Endothelial cell of umbilical vein (primary cell): ENCODE data around the gene SMIM17.

Experiments used
- CTCF ChIP-seq, 2 donors: IDR thresholded peaks; 1 replicate in 1 of 2; 2 replicates in 1 of 2; pipeline ENCODE4 v1.5.1; 2011; ENCODE audit warnings: low read length in 2 of 2, mild to moderate bottlenecking in 2 of 2, moderate library complexity in 2 of 2, control low read depth in 1 of 2, inconsistent platforms in 1 of 2, low read depth in 1 of 2; ENCODE audit not compliant: insufficient read depth in 1 of 2; ENCODE audit errors: extremely low read depth in 1 of 2
- EZH2 ChIP-seq: IDR thresholded peaks from 2 replicates; pipeline ENCODE4 v1.6.1; 2012; ENCODE audit warnings: borderline replicate concordance, low read depth, mild to moderate bottlenecking, moderate library complexity, low read length, inconsistent platforms; ENCODE audit not compliant: severe bottlenecking
- GATA2 ChIP-seq: IDR thresholded peaks from 2 replicates; pipeline ENCODE4 v1.7.0; 2011; ENCODE audit warnings: low read depth, mild to moderate bottlenecking, moderate library complexity, mixed read lengths, low read length; ENCODE audit not compliant: insufficient read length, insufficient read depth
- MAX ChIP-seq: IDR thresholded peaks from 2 replicates; pipeline ENCODE4 v1.6.1; 2011; ENCODE audit not compliant: insufficient read depth, insufficient read length
- POLR2A ChIP-seq: IDR thresholded peaks from 2 replicates; pipeline ENCODE4 v1.6.1; 2012; ENCODE audit warnings: low read depth, mild to moderate bottlenecking, control low read depth, low read length
- POLR2AphosphoS5 ChIP-seq: IDR thresholded peaks from 2 replicates; pipeline ENCODE4 v1.6.1; 2012; ENCODE audit warnings: low read depth, mild to moderate bottlenecking, control low read depth, low read length, moderate library complexity; ENCODE audit not compliant: insufficient read depth

GRCh38 chr19:56622374-56622773, 20.6 kb upstream of the SMIM17 start:
- no peak for TF ChIP-seq MAX
- no peak for TF ChIP-seq CTCF (IDR thresholded peaks at IDR 0.05; ENCODE audit: extremely low read depth in 1 of 2, insufficient read depth in 1 of 2, low read depth in 1 of 2, low read length in 2 of 2)
- no peak for TF ChIP-seq POLR2A
- no peak for TF ChIP-seq POLR2AphosphoS5
- TF ChIP-seq EZH2, result no peak
- TF ChIP-seq GATA2, result no peak
